Cardiac septum (tissue), 1 donor: ENCODE data around the gene UBE2N. TPM values are rescaled to one million over a fixed set of nuclear protein-coding genes. Genes with fewer than 3 reads are reported as not detected.
"Not testable (repeated sequence)": the region's sequence is repeated elsewhere in the genome, so short reads cannot be mapped to it uniquely, and the experiment has no call there.

Experiments
- DNase-seq: peaks from one replicate; pipeline ENCODE4 v3.0.0-alpha.2; 2020; ENCODE audit warnings: low spot score
- intact Hi-C: fragments of 100-400 bp; cut with DNase I; formaldehyde crosslinking; loops from one replicate; pipeline ENCODE4 v1.14.0; 2022
- total RNA-seq: library from RNA; stranded (reverse); fragmentation: NEBNext Ultra II Directional; extraction: Animal tissue kit (Norgen Biotek cat#: 25700); gene quantifications from one replicate; pipeline ENCODE4 v1.2.1, GENCODE V29; 2021
- donor health status: DM: no; HTN: no; CAD: no.

Gene UBE2N
- total RNA-seq, 1 donor from 2014 or later, result 81.4 TPM

GRCh38 chr12:93447555-93448290 is 6.0 kb upstream of the UBE2N start:
- no peak for DNase-seq
- intact Hi-C loops, result no loop called here

- no peak for DNase-seq
- intact Hi-C loops, result no loop called here
Observed at GRCh38 chr12:93443576-93443975, 1.8 kb upstream of the UBE2N start.

- no peak for DNase-seq
- intact Hi-C loops, result no loop called here
Observed at GRCh38 chr12:93442411-93443340, 929 bp upstream of the UBE2N start.

- no peak for DNase-seq
- intact Hi-C loops, result no loop called here
Observed at GRCh38 chr12:93441081-93441616, 598 bp downstream of the UBE2N start.

GRCh38 chr12:93440043-93440835 is 1.5 kb downstream of the UBE2N start:
- intact Hi-C loops, result no loop called here
- no peak for DNase-seq

GRCh38 chr12:93438266-93439050 is 3.3 kb downstream of the UBE2N start:
- intact Hi-C loops, result no loop called here
- DNase-seq, result no peak

GRCh38 chr12:93434256-93434865 is 7.4 kb downstream of the UBE2N start:
- DNase-seq, result no peak
- intact Hi-C loops, result no loop called here

GRCh38 chr12:93432031-93432430 is 9.7 kb downstream of the UBE2N start:
- DNase-seq, intact Hi-C loops: not testable (repeated sequence)

- DNase-seq, result no peak
- intact Hi-C loops, result no loop called here
Observed at GRCh38 chr12:93430280-93430679, 11.5 kb downstream of the UBE2N start.

- intact Hi-C loops, result no loop called here
- no peak for DNase-seq
Observed at GRCh38 chr12:93429852-93430251, 11.9 kb downstream of the UBE2N start.

- intact Hi-C loops, result no loop called here
Observed at GRCh38 chr12:93429448-93429847, 12.3 kb downstream of the UBE2N start.

GRCh38 chr12:93427779-93428564 is 13.8 kb downstream of the UBE2N start:
- intact Hi-C loops, result no loop called here
- DNase-seq, result no peak

More at GRCh38 chr12:93429448-93429847, 12.3 kb downstream of the UBE2N start:
- no peak for DNase-seq

GRCh38 chr12:93426412-93426805 is 15.3 kb downstream of the UBE2N start:
- intact Hi-C loops, result no loop called here
- DNase-seq, result no peak

GRCh38 chr12:93425736-93426411 is 15.9 kb downstream of the UBE2N start:
- intact Hi-C loops, result no loop called here
- no peak for DNase-seq

GRCh38 chr12:93422050-93422449 is 19.7 kb downstream of the UBE2N start:
- DNase-seq, result no peak

GRCh38 chr12:93419388-93420034 is 22.2 kb downstream of the UBE2N start:
- intact Hi-C loops, result loop anchor here (5.0 kb wide), 1 partner anchor 432 kb away; no protein-coding TSS in a partner anchor
- DNase-seq, result no peak

More at GRCh38 chr12:93422050-93422449, 19.7 kb downstream of the UBE2N start:
- intact Hi-C loops, result no loop called here
